Neural progenitor cell (in vitro differentiated cells): Measurements from ENCODE around the gene ZDHHC19. TPM values are rescaled to one million over a fixed set of nuclear protein-coding genes. Genes with fewer than 3 reads are reported as not detected.
"Not testable (repeated sequence)": the region's sequence is repeated elsewhere in the genome, so short reads cannot be mapped to it uniquely, and the experiment has no call there.

Source experiments
- DNase-seq: peaks from one replicate; pipeline ENCODE4 v3.0.0-alpha.2; 2016; ENCODE audit warnings: low spot score
- H2AFZ ChIP-seq: fragments of 200-600 bp; sonication (generic); replicated peaks from 2 replicates; pipeline ENCODE4 v1.6.1; 2016; ENCODE audit warnings: antibody characterized with exemption
- H3F3A ChIP-seq: fragments of 200-600 bp; sonication (generic); 2 replicates; pipeline ENCODE4 v1.6.1; 2016; ENCODE audit warnings: antibody characterized with exemption, low read depth
- H3K27ac ChIP-seq: fragments of 200-600 bp; sonication (generic); 2 replicates; pipeline ENCODE4 v1.5.1; 2016; ENCODE audit warnings: mild to moderate bottlenecking
- H3K27me3 ChIP-seq: fragments of 200-600 bp; sonication (generic); 2 replicates; pipeline ENCODE4 v1.6.1; 2016; ENCODE audit warnings: mild to moderate bottlenecking, moderate library complexity
- H3K36me3 ChIP-seq: fragments of 200-600 bp; sonication (generic); 2 replicates; pipeline ENCODE4 v1.5.1; 2016
- H3K4me1 ChIP-seq: fragments of 200-600 bp; sonication (generic); 2 replicates; pipeline ENCODE4 v1.6.1; 2016; ENCODE audit warnings: mixed run types
- H3K4me2 ChIP-seq: fragments of 200-600 bp; sonication (generic); 2 replicates; pipeline ENCODE4 v1.6.1; 2016
- H3K4me3 ChIP-seq: fragments of 200-600 bp; sonication (generic); 2 replicates; pipeline ENCODE4 v1.5.1; 2016
- H3K79me2 ChIP-seq: fragments of 200-600 bp; sonication (generic); 2 replicates; pipeline ENCODE4 v1.6.1; 2016; ENCODE audit warnings: low read depth
- H3K9ac ChIP-seq: fragments of 200-600 bp; sonication (generic); 2 replicates; pipeline ENCODE4 v1.6.1; 2016
- H3K9me3 ChIP-seq: fragments of 200-600 bp; sonication (generic); 2 replicates; pipeline ENCODE4 v1.5.1; 2016; ENCODE audit warnings: low read depth
- H4K20me1 ChIP-seq: fragments of 200-600 bp; sonication (generic); 2 replicates; pipeline ENCODE4 v1.6.1; 2016; ENCODE audit warnings: low read depth
- H3K27ac Mint-ChIP-seq: 3 replicates; pipeline ENCODE4 v1.8.0; 2021; ENCODE audit warnings: mixed read lengths
- H3K27me3 Mint-ChIP-seq: 2 replicates; pipeline ENCODE4 v1.8.0; 2022; ENCODE audit warnings: low read depth, mild to moderate bottlenecking, inconsistent platforms, moderate library complexity, mixed read lengths; ENCODE audit not compliant: insufficient read depth
- H3K36me3 Mint-ChIP-seq: 3 replicates; pipeline ENCODE4 v1.8.0; 2021; ENCODE audit warnings: mixed read lengths
- H3K4me1 Mint-ChIP-seq: 3 replicates; pipeline ENCODE4 v1.8.0; 2021; ENCODE audit warnings: mixed read lengths
- H3K4me3 Mint-ChIP-seq: 3 replicates; pipeline ENCODE4 v1.8.0; 2021; ENCODE audit warnings: mild to moderate bottlenecking, moderate library complexity, mixed read lengths
- H3K9me3 Mint-ChIP-seq: 3 replicates; pipeline ENCODE4 v1.8.0; 2020; ENCODE audit warnings: mixed read lengths
- EZH2 ChIP-seq: fragments of 200-600 bp; sonication (generic); IDR thresholded peaks from 2 replicates; pipeline ENCODE4 v1.6.1; 2017; ENCODE audit warnings: antibody characterized with exemption, mild to moderate bottlenecking, moderate library complexity
- EZH2phosphoT487 ChIP-seq: fragments of 200-600 bp; sonication (generic); IDR thresholded peaks from 2 replicates; pipeline ENCODE4 v1.6.1; 2017; ENCODE audit warnings: antibody characterized with exemption
- total RNA-seq: library from RNA; depleted of rRNA; stranded (reverse); fragments of >200 nt; gene quantifications from 2 replicates; pipeline ENCODE4 v1.2.3, GENCODE V29; 2015; ENCODE audit warnings: low replicate concordance
- TF ChIP-seq, protein P1 (sequence below): fragments of 200-600 bp; sonication (generic); IDR thresholded peaks from 2 replicates; pipeline ENCODE4 v1.5.1; 2017; ENCODE audit warnings: antibody characterized with exemption, mild to moderate bottlenecking

ZDHHC19 gene
- total RNA-seq, 1 donor from 2014 or later: not detected

DNA sequence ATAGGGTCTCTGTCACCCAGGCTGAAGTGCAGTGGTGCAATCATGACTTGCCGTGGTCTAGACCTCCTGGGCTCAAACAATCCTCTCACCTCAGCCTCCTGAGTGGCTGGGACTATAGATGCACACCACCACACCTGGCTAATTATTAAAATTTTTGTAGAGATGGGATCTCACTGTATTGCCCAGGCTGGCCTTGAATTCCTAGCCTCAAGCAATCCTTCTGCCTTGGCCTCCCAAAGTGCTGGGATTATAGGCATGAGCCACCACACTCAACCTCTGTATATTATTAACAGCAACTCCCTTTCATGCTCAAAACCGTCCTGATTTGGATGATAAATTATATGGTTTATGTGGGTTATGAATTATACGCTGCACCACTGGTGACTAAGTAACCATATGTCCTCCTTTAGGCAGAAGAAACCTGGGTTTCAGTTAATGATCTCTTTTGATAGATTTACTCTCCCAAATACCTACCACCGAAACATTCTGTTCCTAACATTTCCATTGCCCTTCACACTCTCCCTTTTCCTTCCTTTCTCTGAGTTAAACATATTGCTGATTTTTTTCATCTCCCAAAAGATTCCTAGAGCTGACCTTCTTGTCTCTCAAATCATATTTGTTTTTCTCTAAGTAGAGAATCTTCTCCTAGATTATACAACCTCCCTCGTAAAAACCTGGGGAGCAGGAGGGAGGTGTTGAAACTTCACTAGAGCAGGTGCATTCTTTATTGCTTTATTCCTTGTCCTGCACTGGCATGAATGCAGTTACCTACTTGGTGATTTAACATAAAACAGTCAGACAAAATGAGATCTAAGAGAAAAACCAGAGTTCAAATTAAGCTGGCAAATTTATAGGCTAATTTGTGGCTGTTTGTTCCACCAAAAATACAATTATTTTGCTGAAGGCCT is 43.4 kb upstream of the ZDHHC19 start:
- Histone ChIP-seq H3K4me1 (no peaks in the 10 kb centered on the region), H4K20me1 (no peaks in the 10 kb centered on the region), H3K4me3 (no peak overlapping the region), H3F3A (peaks cover 19% of the 10 kb centered on the region), H3K79me2 (no peaks in the 10 kb centered on the region), H3K27ac (no peak overlapping the region), H3K9ac (no peak overlapping the region), H3K4me2 (no peak overlapping the region), H3K36me3 (no peaks in the 10 kb centered on the region), H2AFZ (no peak overlapping the region), H3K9me3 (no peaks in the 10 kb centered on the region), H3K27me3 (no peaks in the 10 kb centered on the region)
- Mint-ChIP-seq H3K4me1 (no peaks in the 10 kb centered on the region), H3K36me3 (peaks cover 10% of the 10 kb centered on the region), H3K27ac (no peak overlapping the region), H3K9me3 (no peaks in the 10 kb centered on the region), H3K4me3 (no peak overlapping the region), H3K27me3 (peaks cover 2% of the 10 kb centered on the region)
- DNase-seq: no peak
- no peak for TF ChIP-seq EZH2phosphoT487
- TF ChIP-seq, protein P1, sequence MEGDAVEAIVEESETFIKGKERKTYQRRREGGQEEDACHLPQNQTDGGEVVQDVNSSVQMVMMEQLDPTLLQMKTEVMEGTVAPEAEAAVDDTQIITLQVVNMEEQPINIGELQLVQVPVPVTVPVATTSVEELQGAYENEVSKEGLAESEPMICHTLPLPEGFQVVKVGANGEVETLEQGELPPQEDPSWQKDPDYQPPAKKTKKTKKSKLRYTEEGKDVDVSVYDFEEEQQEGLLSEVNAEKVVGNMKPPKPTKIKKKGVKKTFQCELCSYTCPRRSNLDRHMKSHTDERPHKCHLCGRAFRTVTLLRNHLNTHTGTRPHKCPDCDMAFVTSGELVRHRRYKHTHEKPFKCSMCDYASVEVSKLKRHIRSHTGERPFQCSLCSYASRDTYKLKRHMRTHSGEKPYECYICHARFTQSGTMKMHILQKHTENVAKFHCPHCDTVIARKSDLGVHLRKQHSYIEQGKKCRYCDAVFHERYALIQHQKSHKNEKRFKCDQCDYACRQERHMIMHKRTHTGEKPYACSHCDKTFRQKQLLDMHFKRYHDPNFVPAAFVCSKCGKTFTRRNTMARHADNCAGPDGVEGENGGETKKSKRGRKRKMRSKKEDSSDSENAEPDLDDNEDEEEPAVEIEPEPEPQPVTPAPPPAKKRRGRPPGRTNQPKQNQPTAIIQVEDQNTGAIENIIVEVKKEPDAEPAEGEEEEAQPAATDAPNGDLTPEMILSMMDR: no peak
- no peak for TF ChIP-seq EZH2

- Mint-ChIP-seq H3K27me3 (peaks cover 2% of the 10 kb centered on the region), H3K4me3 (no peak overlapping the region), H3K36me3 (peaks cover 8% of the 10 kb centered on the region), H3K4me1 (no peaks in the 10 kb centered on the region), H3K9me3 (no peaks in the 10 kb centered on the region), H3K27ac (no peak overlapping the region)
- Histone ChIP-seq H3K4me2 (no peak overlapping the region), H3K27ac (no peak overlapping the region), H3F3A (peaks cover 19% of the 10 kb centered on the region), H3K4me1 (no peaks in the 10 kb centered on the region), H3K9me3 (no peaks in the 10 kb centered on the region), H3K27me3 (no peaks in the 10 kb centered on the region), H2AFZ (no peak overlapping the region), H3K79me2 (no peaks in the 10 kb centered on the region), H3K36me3 (no peaks in the 10 kb centered on the region), H3K4me3 (no peak overlapping the region), H4K20me1 (no peaks in the 10 kb centered on the region), H3K9ac (no peak overlapping the region)
- DNase-seq: no peak
- TF ChIP-seq EZH2 (no peak), EZH2phosphoT487 (no peak)
- TF ChIP-seq, protein P1: no peak
These were observed 40.7 kb upstream of the ZDHHC19 start for GRCh38 chr3:196251918-196252317.

- Mint-ChIP-seq H3K4me1 (peaks cover 3% of the 10 kb centered on the region), H3K4me3 (no peak overlapping the region), H3K27me3 (peaks cover under 1% of the 10 kb centered on the region), H3K36me3 (peaks cover 27% of the 10 kb centered on the region), H3K27ac (no peak overlapping the region), H3K9me3 (peaks cover 3% of the 10 kb centered on the region)
- no peaks in the 10 kb centered on the region for H3K4me1 ChIP-seq
- TF ChIP-seq, protein P1: no peak
- TF ChIP-seq EZH2phosphoT487 (no peak), EZH2 (no peak)
- H3K27me3 ChIP-seq: no peaks in the 10 kb centered on the region
- no peak overlapping the region for H3K9ac ChIP-seq
- no peak overlapping the region for H2AFZ ChIP-seq
- no peak overlapping the region for H3K4me3 ChIP-seq
- no peak overlapping the region for H3K4me2 ChIP-seq
- no peaks in the 10 kb centered on the region for H3K79me2 ChIP-seq
- no peaks in the 10 kb centered on the region for H3K36me3 ChIP-seq
- no peak for DNase-seq
- H3K9me3 ChIP-seq: no peaks in the 10 kb centered on the region
- H3K27ac ChIP-seq: no peak overlapping the region
- no peaks in the 10 kb centered on the region for H4K20me1 ChIP-seq
- no peaks in the 10 kb centered on the region for H3F3A ChIP-seq
These were observed 35.6 kb upstream of the ZDHHC19 start for GRCh38 chr3:196246612-196247308.

DNA sequence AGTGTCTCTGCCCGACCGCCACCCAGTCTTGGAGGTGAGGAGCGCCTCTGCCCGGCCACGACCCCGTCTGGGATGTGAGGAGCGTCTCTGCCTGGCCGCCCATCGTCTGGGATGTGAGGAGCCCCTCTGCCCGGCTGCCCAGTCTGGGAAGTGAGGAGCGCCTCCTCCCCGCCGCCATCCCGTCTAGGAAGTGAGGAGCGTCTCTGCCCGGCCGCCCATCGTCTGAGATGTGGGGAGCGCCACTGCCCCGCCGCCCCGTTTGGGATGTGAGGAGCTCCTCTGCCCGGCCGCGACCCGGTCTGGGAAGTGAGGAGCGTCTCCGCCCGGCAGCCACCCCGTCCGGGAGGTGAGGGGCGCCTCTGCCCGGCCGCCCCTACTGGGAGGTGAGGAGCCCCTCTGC is 33.0 kb upstream of the ZDHHC19 start:
- H3K4me1 ChIP-seq, H3K36me3 ChIP-seq, H3K27ac ChIP-seq, H3K27ac Mint-ChIP-seq, H3K4me3 Mint-ChIP-seq, H3K27me3 ChIP-seq, H3F3A ChIP-seq, H3K79me2 ChIP-seq, H3K27me3 Mint-ChIP-seq, H2AFZ ChIP-seq, H3K9me3 ChIP-seq, H3K9me3 Mint-ChIP-seq, H4K20me1 ChIP-seq, H3K4me1 Mint-ChIP-seq, H3K4me2 ChIP-seq, H3K9ac ChIP-seq, H3K4me3 ChIP-seq, DNase-seq: not testable (repeated sequence)
- peaks cover 24% of the 10 kb centered on the region for H3K36me3 Mint-ChIP-seq
